ENCODE results near the gene KCTD12.

DNA sequence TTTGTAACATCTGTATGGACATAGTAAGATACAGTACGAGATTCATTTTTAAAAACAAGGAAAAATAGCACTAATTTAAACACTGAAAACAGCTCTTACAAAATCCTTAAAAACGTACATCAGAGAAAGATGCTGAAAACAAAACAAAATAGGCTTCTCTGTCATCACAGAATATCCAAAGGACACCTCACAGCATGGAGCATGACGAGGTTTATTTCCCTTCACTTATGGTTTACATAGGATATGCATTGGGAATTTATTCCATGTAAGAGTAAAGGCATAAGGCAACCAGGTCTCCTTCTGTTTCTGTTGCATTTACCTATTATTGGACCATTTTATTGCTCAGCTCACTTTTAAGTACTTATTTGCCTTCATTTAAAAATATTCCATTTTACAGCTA, 3.0 kb downstream of the KCTD12 start:
- TF ChIP-seq, protein P1, sequence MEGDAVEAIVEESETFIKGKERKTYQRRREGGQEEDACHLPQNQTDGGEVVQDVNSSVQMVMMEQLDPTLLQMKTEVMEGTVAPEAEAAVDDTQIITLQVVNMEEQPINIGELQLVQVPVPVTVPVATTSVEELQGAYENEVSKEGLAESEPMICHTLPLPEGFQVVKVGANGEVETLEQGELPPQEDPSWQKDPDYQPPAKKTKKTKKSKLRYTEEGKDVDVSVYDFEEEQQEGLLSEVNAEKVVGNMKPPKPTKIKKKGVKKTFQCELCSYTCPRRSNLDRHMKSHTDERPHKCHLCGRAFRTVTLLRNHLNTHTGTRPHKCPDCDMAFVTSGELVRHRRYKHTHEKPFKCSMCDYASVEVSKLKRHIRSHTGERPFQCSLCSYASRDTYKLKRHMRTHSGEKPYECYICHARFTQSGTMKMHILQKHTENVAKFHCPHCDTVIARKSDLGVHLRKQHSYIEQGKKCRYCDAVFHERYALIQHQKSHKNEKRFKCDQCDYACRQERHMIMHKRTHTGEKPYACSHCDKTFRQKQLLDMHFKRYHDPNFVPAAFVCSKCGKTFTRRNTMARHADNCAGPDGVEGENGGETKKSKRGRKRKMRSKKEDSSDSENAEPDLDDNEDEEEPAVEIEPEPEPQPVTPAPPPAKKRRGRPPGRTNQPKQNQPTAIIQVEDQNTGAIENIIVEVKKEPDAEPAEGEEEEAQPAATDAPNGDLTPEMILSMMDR (IDR thresholded peaks at IDR 0.05), result no peak
- no peak for TF ChIP-seq POLR2AphosphoS5 (IDR thresholded peaks at IDR 0.05)
- TF ChIP-seq POLR2A (IDR thresholded peaks at IDR 0.05), result no peak

All from prostate gland (tissue), 2 donors.